Smooth muscle cell (in vitro differentiated cells): ENCODE data around the gene CAPN2. TPM values are rescaled to one million over a fixed set of nuclear protein-coding genes. Genes with fewer than 3 reads are reported as not detected.
"Not testable (repeated sequence)": the region's sequence is repeated elsewhere in the genome, so short reads cannot be mapped to it uniquely, and the experiment has no call there.

Experiments
- DNase-seq: peaks from one replicate; lab custom pipeline; 2025; ENCODE audit not compliant: unreplicated experiment; lab: John Stamatoyannopoulos, UW
- H2AFZ ChIP-seq: fragments of 200-600 bp; sonication (generic); 2 replicates; pipeline ENCODE4 v1.6.0; 2016; ENCODE audit warnings: antibody characterized with exemption, low read depth, mild to moderate bottlenecking
- H3F3A ChIP-seq: fragments of 200-600 bp; sonication (generic); 2 replicates; pipeline ENCODE4 v1.6.0; 2017; ENCODE audit warnings: antibody characterized with exemption, low read depth
- H3K27ac ChIP-seq: fragments of 200-600 bp; sonication (generic); 2 replicates; pipeline ENCODE4 v1.5.1; 2016; ENCODE audit warnings: low read depth, mild to moderate bottlenecking
- H3K27me3 ChIP-seq: fragments of 200-600 bp; sonication (generic); 2 replicates; pipeline ENCODE4 v1.6.1; 2016; ENCODE audit warnings: low read depth, mild to moderate bottlenecking
- H3K36me3 ChIP-seq: fragments of 200-600 bp; sonication (generic); 2 replicates; pipeline ENCODE4 v1.5.1; 2016; ENCODE audit warnings: low read depth
- H3K4me1 ChIP-seq: fragments of 200-600 bp; sonication (generic); 2 replicates; pipeline ENCODE4 v1.5.1; 2016; ENCODE audit warnings: low read depth
- H3K4me2 ChIP-seq: fragments of 200-600 bp; sonication (generic); 2 replicates; pipeline ENCODE4 v1.6.0; 2016; ENCODE audit warnings: mild to moderate bottlenecking
- H3K4me3 ChIP-seq: fragments of 200-600 bp; sonication (generic); 2 replicates; pipeline ENCODE4 v1.5.1; 2016; ENCODE audit warnings: mild to moderate bottlenecking
- H3K79me2 ChIP-seq: fragments of 200-600 bp; sonication (generic); 2 replicates; pipeline ENCODE4 v1.6.0; 2016; ENCODE audit warnings: low read depth, mild to moderate bottlenecking
- H3K9ac ChIP-seq: fragments of 200-600 bp; sonication (generic); 2 replicates; pipeline ENCODE4 v1.6.0; 2016; ENCODE audit warnings: low read depth
- H3K9me3 ChIP-seq: fragments of 200-600 bp; sonication (generic); replicated peaks from 2 replicates; pipeline ENCODE4 v1.5.1; 2016; ENCODE audit warnings: low read depth
- H4K20me1 ChIP-seq: fragments of 200-600 bp; sonication (generic); 2 replicates; pipeline ENCODE4 v1.6.0; 2016; ENCODE audit warnings: low read depth
- CTCF ChIP-seq: fragments of 200-600 bp; sonication (generic); IDR thresholded peaks from 2 replicates; pipeline ENCODE4 v1.5.1; 2017; ENCODE audit warnings: borderline replicate concordance, mild to moderate bottlenecking, antibody characterized with exemption; ENCODE audit not compliant: insufficient read depth, poor library complexity, severe bottlenecking
- WGBS: methylation state at CpG from one replicate; pipeline ENCODE4 v1.1.7; 2016; ENCODE audit warnings: low lambda C conversion rate; 5-methylcytosine and 5-hydroxymethylcytosine counted together
- polyA plus RNA-seq: library from polyadenylated mRNA; unstranded; fragments of >200 nt; fragmentation: Nextera tagmentation; extraction: Ambion mirVana; gene quantifications from 2 replicates; pipeline ENCODE4 v1.2.1, GENCODE V29; 2016
- total RNA-seq: library from RNA; depleted of rRNA; stranded (reverse); fragments of >200 nt; gene quantifications from 2 replicates; pipeline ENCODE4 v1.2.3, GENCODE V29; 2014

Gene CAPN2
- total and polyA plus RNA-seq, 2 experiments from 2014 or later, result 182 to 229 TPM

DNA sequence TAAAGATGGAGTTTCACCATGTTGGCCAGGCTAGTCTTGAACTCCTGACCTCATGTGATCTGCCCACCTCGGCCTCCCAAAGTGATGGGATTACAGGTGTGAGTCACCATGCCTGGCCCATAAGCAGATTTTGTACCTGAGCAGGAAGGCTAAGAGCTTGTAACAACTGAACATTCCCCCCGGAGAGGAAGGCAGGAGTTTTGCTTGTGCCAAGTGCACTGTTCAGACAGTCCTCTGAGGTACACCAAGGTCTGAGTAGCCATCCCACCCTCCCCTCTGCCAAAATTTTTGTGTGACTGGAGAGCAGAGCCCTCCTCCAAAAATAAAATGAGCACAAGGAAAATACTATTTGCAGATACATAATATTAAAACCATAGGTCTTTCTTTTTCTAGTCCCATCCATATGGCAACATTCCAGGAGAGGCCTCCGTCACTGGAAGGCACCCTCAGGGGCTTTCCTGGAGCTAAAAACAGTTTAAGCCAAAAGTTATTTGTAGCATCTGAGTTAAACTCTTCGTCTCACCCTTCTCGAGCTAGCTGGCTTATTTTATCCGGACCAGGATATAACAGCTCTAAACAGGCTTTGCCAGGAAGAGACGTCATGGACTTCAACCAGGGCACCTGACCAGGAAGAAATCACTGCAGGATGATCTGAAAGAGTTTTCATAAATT lies 27.2 kb downstream of the CAPN2 start:
- Histone ChIP-seq H3F3A (peaks cover 6% of the 10 kb centered on the region), H3K9me3 (no peaks in the 10 kb centered on the region), H3K36me3 (no peaks in the 10 kb centered on the region), H3K27me3 (no peaks in the 10 kb centered on the region), H2AFZ (no peak overlapping the region), H3K4me3 (no peak overlapping the region), H3K79me2 (peaks cover 48% of the 10 kb centered on the region), H3K9ac (no peak overlapping the region), H4K20me1 (peaks cover 31% of the 10 kb centered on the region), H3K27ac (peak overlapping the region; percentile 32), H3K4me1 (no peaks in the 10 kb centered on the region), H3K4me2 (no peak overlapping the region)
- no peak for TF ChIP-seq CTCF
- DNase-seq, result no peak
- 61% methylated on average over 7 of the region's 7 CpGs for WGBS

DNA sequence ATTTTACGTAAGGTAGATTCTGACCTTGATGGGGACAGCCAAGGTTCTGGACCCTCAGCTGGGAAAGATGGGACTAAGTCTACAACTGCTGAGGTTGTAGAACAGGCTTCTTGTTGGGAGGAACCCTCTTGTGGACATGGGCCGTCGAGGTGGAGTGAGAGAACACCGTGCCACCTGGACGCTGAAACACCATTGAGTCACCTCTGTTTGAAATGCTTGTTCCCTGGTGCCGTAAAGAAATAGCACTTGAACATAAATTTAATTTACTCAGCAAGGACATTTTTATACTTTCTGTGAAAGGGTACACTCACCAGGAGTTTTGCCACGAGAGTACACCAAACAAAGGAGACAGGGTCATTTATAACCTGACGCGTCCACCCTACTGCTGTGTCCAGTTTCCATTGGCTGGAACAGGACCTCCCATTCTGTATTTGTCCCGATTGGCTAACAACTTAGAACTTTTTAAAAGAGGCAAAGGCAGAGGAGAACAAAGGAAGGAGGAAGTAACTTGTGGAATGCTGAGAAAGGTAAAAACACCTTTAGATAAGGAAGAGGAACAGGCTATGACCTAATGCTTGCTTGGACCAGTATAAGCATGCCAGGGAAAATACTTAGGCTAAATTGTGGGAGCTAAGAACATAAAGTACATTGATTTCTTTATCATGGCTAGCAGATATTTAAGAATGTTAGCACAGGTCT lies 27.8 kb downstream of the CAPN2 start:
- not testable (repeated sequence) for H3K4me2 ChIP-seq, H3K36me3 ChIP-seq, H3F3A ChIP-seq, H3K4me3 ChIP-seq, H2AFZ ChIP-seq, H3K9me3 ChIP-seq, DNase-seq, H3K9ac ChIP-seq, H3K27me3 ChIP-seq, H3K4me1 ChIP-seq
- Histone ChIP-seq H4K20me1 (peaks cover 31% of the 10 kb centered on the region), H3K79me2 (peaks cover 42% of the 10 kb centered on the region), H3K27ac (peak overlapping the region; percentile 32)
- WGBS, result 81% methylated on average over 10 of the region's 10 CpGs

DNA sequence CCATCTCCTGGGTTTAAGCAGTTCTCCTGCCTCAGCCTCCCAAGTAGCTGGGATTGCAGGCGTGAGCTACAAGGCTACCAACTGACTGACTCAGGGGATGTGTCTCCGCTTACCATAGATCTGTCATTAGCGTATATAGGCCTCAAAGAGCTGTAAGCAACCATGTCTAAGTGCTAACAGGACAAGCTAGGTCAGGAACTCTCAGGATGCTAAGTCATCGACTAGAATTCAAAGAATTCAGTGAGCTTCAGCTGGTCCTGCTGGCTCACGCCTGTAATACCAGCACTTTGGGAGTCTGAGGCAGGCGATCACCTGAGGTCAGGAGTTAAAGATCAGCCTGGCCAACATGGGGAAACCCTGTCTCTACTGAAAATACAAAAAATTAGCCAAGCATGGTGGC lies 29.5 kb downstream of the CAPN2 start:
- Histone ChIP-seq H3K27me3 (no peaks in the 10 kb centered on the region), H3F3A (peaks cover 16% of the 10 kb centered on the region), H3K79me2 (peaks cover 26% of the 10 kb centered on the region), H4K20me1 (peaks cover 30% of the 10 kb centered on the region), H3K27ac (peak overlapping the region; percentile 60), H3K4me3 (no peak overlapping the region), H2AFZ (no peak overlapping the region), H3K36me3 (no peaks in the 10 kb centered on the region), H3K4me1 (no peaks in the 10 kb centered on the region), H3K4me2 (no peak overlapping the region), H3K9me3 (no peaks in the 10 kb centered on the region), H3K9ac (no peak overlapping the region)
- TF ChIP-seq CTCF, result no peak
- 48% methylated on average over 6 of the region's 6 CpGs for WGBS
- DNase-seq, result no peak

DNA sequence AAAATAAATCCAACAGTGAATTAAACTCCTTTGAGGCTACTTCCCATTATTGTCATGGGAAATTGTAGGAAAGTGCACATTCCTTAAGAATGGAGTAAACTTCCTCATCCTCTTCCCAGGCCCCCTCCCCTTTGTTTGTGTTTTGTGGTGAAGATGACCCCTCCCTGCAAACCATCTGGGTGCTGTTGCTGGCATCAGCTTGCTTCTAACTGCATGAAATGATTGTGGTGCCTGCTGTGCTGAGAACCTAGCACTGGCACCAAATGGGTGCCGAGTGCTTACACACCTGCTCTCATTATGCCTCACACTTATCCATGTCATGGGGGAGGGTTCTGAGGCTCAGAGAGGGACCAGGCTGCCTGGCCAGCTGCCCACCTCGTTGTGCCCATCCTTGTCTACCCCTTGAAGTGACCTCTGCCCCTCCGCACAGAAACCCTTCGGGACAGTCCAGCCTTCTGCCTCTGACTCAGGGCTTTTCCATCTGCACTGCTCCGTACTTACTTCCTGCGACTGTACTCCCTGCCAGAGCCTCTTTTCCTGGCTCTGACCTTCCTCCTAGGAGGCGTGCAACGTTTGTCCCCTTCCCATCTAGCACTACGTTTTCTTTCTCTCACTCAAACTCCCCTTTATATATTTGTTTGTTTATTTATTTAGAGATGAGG lies 30.6 kb downstream of the CAPN2 start:
- Histone ChIP-seq H2AFZ (no peak overlapping the region), H3F3A (peaks cover 16% of the 10 kb centered on the region), H4K20me1 (peaks cover 25% of the 10 kb centered on the region), H3K27me3 (no peaks in the 10 kb centered on the region), H3K4me1 (no peaks in the 10 kb centered on the region), H3K4me2 (no peak overlapping the region), H3K27ac (no peak overlapping the region), H3K9me3 (no peaks in the 10 kb centered on the region), H3K79me2 (peaks cover 16% of the 10 kb centered on the region), H3K9ac (no peak overlapping the region), H3K36me3 (no peaks in the 10 kb centered on the region), H3K4me3 (no peak overlapping the region)
- 87% methylated on average over 9 of the region's 9 CpGs for WGBS
- no peak for DNase-seq
- TF ChIP-seq CTCF, result no peak
